IMR-90 (cell line): ENCODE results near the gene PRSS3. TPM values are rescaled to one million over a fixed set of nuclear protein-coding genes. Genes with fewer than 3 reads are reported as not detected.
A peak's percentile ranks its signal among the peaks of the same experiment; 100 is the strongest.
"Not testable (repeated sequence)": the region's sequence is repeated elsewhere in the genome, so short reads cannot be mapped to it uniquely, and the experiment has no call there.

Source experiments
- ATAC-seq: fragments of 200-7000 bp; cut with Tn5 transposase; 2 replicates; pipeline ENCODE4 v1.9.1; 2020; ENCODE audit warnings: low read depth, mild to moderate bottlenecking, moderate library complexity
- BruUV-seq: library from RNA; stranded (reverse); fragments of 400-500 nt; replicated peaks from 2 replicates; lab custom pipeline; 2021; lab: Mats Ljungman, UMichigan
- CTCF ChIA-PET: fragments of 300-600 bp; formaldehyde crosslinking; extraction: SDS; loops from one replicate; lab custom pipeline; 2021; ENCODE audit warnings: antibody characterized with exemption; lab: Yijun Ruan, JAX
- POLR2A ChIA-PET: fragments of 300-600 bp; sonication (Branson Sonifier 250); formaldehyde crosslinking; loops from one replicate; lab custom pipeline; 2022; ENCODE audit warnings: antibody characterized with exemption; ENCODE audit not compliant: unreplicated experiment; lab: Charles Lee
- DNase-seq: peaks from one replicate; pipeline ENCODE4 v3.0.0; 2013
- H2AFZ ChIP-seq: replicated peaks from 2 replicates; pipeline ENCODE3; 2013; ENCODE audit warnings: low read length, mild to moderate bottlenecking; ENCODE audit not compliant: poor library complexity
- H2AK5ac ChIP-seq: 2 replicates; pipeline ENCODE4 v1.6.1; 2013; ENCODE audit warnings: low read depth, low read length, inconsistent platforms
- H2AK9ac ChIP-seq: replicated peaks from 2 replicates; pipeline ENCODE3; 2013; ENCODE audit warnings: mild to moderate bottlenecking, low read depth, low read length, moderate library complexity; ENCODE audit not compliant: poor library complexity
- H2BK120ac ChIP-seq: 2 replicates; pipeline ENCODE4 v1.6.1; 2013; ENCODE audit warnings: low read depth, low read length, inconsistent platforms
- H2BK15ac ChIP-seq: 3 replicates; pipeline ENCODE4 v1.6.1; 2013; ENCODE audit warnings: low read depth, low read length, inconsistent platforms
- H2BK20ac ChIP-seq: 2 replicates; pipeline ENCODE4 v1.6.1; 2013; ENCODE audit warnings: low read depth, mild to moderate bottlenecking, inconsistent platforms, low read length, moderate library complexity
- H2BK5ac ChIP-seq: 2 replicates; pipeline ENCODE4 v1.6.1; 2013; ENCODE audit warnings: mild to moderate bottlenecking, low read depth, low read length, inconsistent platforms; ENCODE audit not compliant: poor library complexity, severe bottlenecking
- H3K14ac ChIP-seq: replicated peaks from 2 replicates; pipeline ENCODE4 v1.6.1; 2013; ENCODE audit warnings: low read depth, low read length, inconsistent platforms
- H3K18ac ChIP-seq: 2 replicates; pipeline ENCODE4 v1.6.1; 2013; ENCODE audit warnings: low read depth, low read length, control low read depth
- H3K23ac ChIP-seq: 2 replicates; pipeline ENCODE4 v1.6.1; 2013; ENCODE audit warnings: low read depth, low read length, inconsistent platforms
- H3K27ac ChIP-seq: 2 replicates; pipeline ENCODE4 v1.5.1; 2013; ENCODE audit warnings: mild to moderate bottlenecking, control low read depth, low read length; ENCODE audit not compliant: insufficient read depth
- H3K27me3 ChIP-seq: 2 replicates; pipeline ENCODE4 v1.6.1; 2013; ENCODE audit warnings: low read length; ENCODE audit not compliant: control insufficient read depth, insufficient read depth
- H3K36me3 ChIP-seq: 2 replicates; pipeline ENCODE4 v1.6.1; 2013; ENCODE audit warnings: low read length, mixed read lengths; ENCODE audit not compliant: control insufficient read depth, insufficient read depth
- H3K4ac ChIP-seq: 2 replicates; pipeline ENCODE4 v1.6.1; 2013; ENCODE audit warnings: low read depth, low read length, inconsistent platforms
- H3K4me1 ChIP-seq: 2 replicates; pipeline ENCODE4 v1.6.1; 2013; ENCODE audit warnings: low read length, mixed read lengths; ENCODE audit not compliant: control insufficient read depth, insufficient read depth
- H3K4me2 ChIP-seq: 2 replicates; pipeline ENCODE4 v1.6.1; 2013; ENCODE audit warnings: low read depth, mild to moderate bottlenecking, control low read depth, low read length, moderate library complexity
- H3K4me3 ChIP-seq: 2 replicates; pipeline ENCODE4 v1.5.1; 2013; ENCODE audit warnings: low read depth, mild to moderate bottlenecking, control low read depth, low read length, moderate library complexity; ENCODE audit not compliant: insufficient read depth
- H3K56ac ChIP-seq: 2 replicates; pipeline ENCODE4 v1.6.1; 2013; ENCODE audit warnings: low read length, inconsistent platforms; ENCODE audit not compliant: insufficient read depth; ENCODE audit errors: extremely low read depth
- H3K79me1 ChIP-seq, 2 experiments: 2 replicates each; pipeline ENCODE4 v1.6.1; 2013; ENCODE audit warnings: low read length in 2 of 2, inconsistent platforms in 1 of 2, low read depth in 1 of 2
- H3K9ac ChIP-seq: 2 replicates; pipeline ENCODE4 v1.6.1; 2013; ENCODE audit warnings: low read depth, low read length, control low read depth
- H3K9me1 ChIP-seq: 2 replicates; pipeline ENCODE4 v1.6.1; 2013; ENCODE audit warnings: low read length, inconsistent platforms; ENCODE audit not compliant: insufficient read depth
- H3K9me3 ChIP-seq: 2 replicates; pipeline ENCODE4 v1.6.1; 2013; ENCODE audit warnings: low read length; ENCODE audit not compliant: control insufficient read depth, insufficient read depth
- H4K20me1 ChIP-seq: 2 replicates; pipeline ENCODE4 v1.6.1; 2013; ENCODE audit warnings: low read length, inconsistent platforms; ENCODE audit not compliant: insufficient read depth
- H4K5ac ChIP-seq: 2 replicates; pipeline ENCODE4 v1.6.1; 2013; ENCODE audit warnings: mild to moderate bottlenecking, low read depth, low read length, control low read depth
- H4K8ac ChIP-seq, 2 experiments: 2 replicates each; pipeline ENCODE4 v1.6.1; 2013; ENCODE audit warnings: low read depth in 2 of 2, low read length in 2 of 2, control low read depth in 1 of 2, inconsistent platforms in 1 of 2
- H4K91ac ChIP-seq: 2 replicates; pipeline ENCODE4 v1.6.1; 2013; ENCODE audit warnings: low read depth, low read length, inconsistent platforms; ENCODE audit not compliant: insufficient read depth
- FOS ChIP-seq: fragments of 150-350 bp; IDR thresholded peaks from 2 replicates; pipeline ENCODE4 v1.6.1; 2016; ENCODE audit warnings: low read depth, low read length
- NFE2L2 ChIP-seq: fragments of 150-350 bp; IDR thresholded peaks from 2 replicates; pipeline ENCODE4 v1.6.1; 2016; ENCODE audit warnings: low read depth, mild to moderate bottlenecking, low read length
- RAD21 ChIP-seq: IDR thresholded peaks from 2 replicates; pipeline ENCODE4 v1.6.1; 2012; ENCODE audit warnings: low read length, improper control_type of control experiment
- USF2 ChIP-seq: fragments of 150-350 bp; IDR thresholded peaks from 2 replicates; pipeline ENCODE4 v1.6.1; 2017; ENCODE audit warnings: mild to moderate bottlenecking, antibody characterized with exemption, low read length, low read depth
- WGBS, 2 experiments: methylation state at CpG; one replicate each; pipeline versions ENCODE4 v1.1.5 to v1.1.7; 2013; ENCODE audit warnings: missing lambda C conversion rate in 2 of 2; ENCODE audit not compliant: insufficient read length in 1 of 2; ENCODE audit errors: extremely low coverage in 2 of 2; 5-methylcytosine and 5-hydroxymethylcytosine counted together
- dilution Hi-C: fragments of 300-500 bp; cut with HindIII; formaldehyde crosslinking; loops from one replicate; pipeline ENCODE4 v1.14.3; 2018; ENCODE audit warnings: low sequenced_read_pairs; ENCODE audit not compliant: unreplicated experiment
- in situ Hi-C: fragments of 300-500 bp; cut with MboI; formaldehyde crosslinking; loops from 3 replicates; pipeline ENCODE4 v1.14.3; 2019; ENCODE audit warnings: low sequenced_read_pairs, inconsistent platforms, mixed read lengths
- intact Hi-C: fragments of 100-400 bp; cut with micrococcal nuclease; formaldehyde crosslinking; loops from 2 replicates; pipeline ENCODE4 v1.10.0; 2022
- polyA plus RNA-seq, 3 experiments: library from polyadenylated mRNA; depleted of rRNA; stranded (reverse); fragments of >200 nt; gene quantifications; 2 replicates each; pipeline ENCODE4 v1.2.3, GENCODE V29; 2012; ENCODE audit warnings: low replicate concordance in 1 of 3
- total RNA-seq: library from RNA; depleted of rRNA; stranded (reverse); fragments of >200 nt; gene quantifications from 2 replicates; pipeline ENCODE4 v1.2.3, GENCODE V29; 2012
- TF ChIP-seq, protein P1 (sequence below): fragments of 150-350 bp; IDR thresholded peaks from 2 replicates; pipeline ENCODE4 v1.6.1; 2016; ENCODE audit warnings: low read depth, mild to moderate bottlenecking, low read length, moderate library complexity, borderline replicate concordance

PRSS3 gene
- total and polyA plus RNA-seq, 2 of the 4 experiments (the other 2 are of a cell fraction), result 7.0 to 26.9 TPM

DNA sequence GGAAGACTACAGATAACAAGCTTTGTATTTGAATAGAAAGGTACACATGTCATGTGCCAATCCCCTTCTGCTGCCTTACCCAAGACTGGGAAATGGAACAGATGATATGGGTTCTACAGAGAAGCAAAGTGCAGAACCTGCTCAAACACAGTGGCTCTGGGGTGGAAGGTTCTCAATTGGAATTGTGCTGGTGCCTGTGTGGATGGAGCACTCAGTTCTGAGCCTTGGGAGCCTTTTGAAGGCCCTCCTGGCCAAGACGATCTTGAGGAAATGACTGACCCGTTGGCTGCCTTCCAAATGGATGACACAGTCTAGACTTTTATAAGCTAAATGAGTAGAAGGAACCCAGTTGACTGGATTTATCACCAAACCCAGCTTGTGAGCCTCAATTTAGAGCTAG is 4.2 kb upstream of the PRSS3 start:
- Histone ChIP-seq H3K9me1 (peaks cover 5% of the 10 kb centered on the region), H3K14ac (no peak overlapping the region), H2BK5ac (no peak overlapping the region), H4K91ac (no peak overlapping the region), H3K79me1 (no peaks in the 10 kb centered on the region), H3K27ac (no peak overlapping the region), H3K4me2 (no peak overlapping the region), H3K36me3 (no peaks in the 10 kb centered on the region), H2BK15ac (no peak overlapping the region), H3K9ac (no peak overlapping the region), H3K23ac (no peak overlapping the region), H3K9me3 (no peaks in the 10 kb centered on the region; the same call in 1 of the 2 replicates), H2BK20ac (no peak overlapping the region; the same call in 1 of the 2 replicates), H3K4ac (no peak overlapping the region), H3K4me1 (peaks cover 4% of the 10 kb centered on the region; the same call in 1 of the 2 replicates), H2BK120ac (no peak overlapping the region), H2AK9ac (no peak overlapping the region), H3K27me3 (peaks cover 23% of the 10 kb centered on the region), H4K5ac (no peak overlapping the region), H3K18ac (no peak overlapping the region), H2AK5ac (no peak overlapping the region), H3K56ac (no peak overlapping the region), H4K20me1 (no peaks in the 10 kb centered on the region), H2AFZ (peak overlapping the region; percentile 49), H4K8ac (no peak overlapping the region), H3K4me3 (no peak overlapping the region)
- BruUV-seq, result no TSS peak
- in situ Hi-C loops, result no loop called here
- dilution Hi-C loops, result no loop called here
- POLR2A ChIA-PET, result no interaction called here
- intact Hi-C loops, result no loop called here
- TF ChIP-seq USF2 (no peak), RAD21 (no peak), NFE2L2 (no peak), FOS (no peak)
- TF ChIP-seq, protein P1, sequence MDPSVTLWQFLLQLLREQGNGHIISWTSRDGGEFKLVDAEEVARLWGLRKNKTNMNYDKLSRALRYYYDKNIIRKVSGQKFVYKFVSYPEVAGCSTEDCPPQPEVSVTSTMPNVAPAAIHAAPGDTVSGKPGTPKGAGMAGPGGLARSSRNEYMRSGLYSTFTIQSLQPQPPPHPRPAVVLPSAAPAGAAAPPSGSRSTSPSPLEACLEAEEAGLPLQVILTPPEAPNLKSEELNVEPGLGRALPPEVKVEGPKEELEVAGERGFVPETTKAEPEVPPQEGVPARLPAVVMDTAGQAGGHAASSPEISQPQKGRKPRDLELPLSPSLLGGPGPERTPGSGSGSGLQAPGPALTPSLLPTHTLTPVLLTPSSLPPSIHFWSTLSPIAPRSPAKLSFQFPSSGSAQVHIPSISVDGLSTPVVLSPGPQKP, result no peak
- DNase-seq, result peak; percentile 69
- CTCF ChIA-PET, result interaction anchor here (0.7 kb wide), 1 partner anchor 12 kb away, joined by 3 read pairs; no protein-coding TSS in a partner anchor
- no CpG with 5 or more reads among the region's 2 CpGs for WGBS, 2 experiments
- peak; percentile 32; the same call in 1 of the 2 replicates for ATAC-seq

- H2BK120ac ChIP-seq, dilution Hi-C loops, in situ Hi-C loops, H3K4me2 ChIP-seq, H4K5ac ChIP-seq, ATAC-seq, H3K18ac ChIP-seq, H2BK5ac ChIP-seq, H3K4ac ChIP-seq, POLR2A ChIA-PET, DNase-seq, H4K91ac ChIP-seq, H3K27ac ChIP-seq, H3K56ac ChIP-seq, H2BK15ac ChIP-seq, H3K4me3 ChIP-seq, H4K8ac ChIP-seq, H3K9me1 ChIP-seq, H2AK9ac ChIP-seq, H3K4me1 ChIP-seq, H3K14ac ChIP-seq, H3K9me3 ChIP-seq, H4K20me1 ChIP-seq, CTCF ChIA-PET, intact Hi-C loops, H2AK5ac ChIP-seq, H2AFZ ChIP-seq, H3K9ac ChIP-seq, H3K79me1 ChIP-seq, BruUV-seq, H3K36me3 ChIP-seq, H2BK20ac ChIP-seq, H3K23ac ChIP-seq: not testable (repeated sequence)
- no CpG with 5 or more reads among the region's 1 CpG for WGBS, 2 experiments
- peaks cover 16% of the 10 kb centered on the region for H3K27me3 ChIP-seq
These were observed 1.9 kb upstream of the PRSS3 start for GRCh38 chr9:33793496-33793895.
